Measurements from ENCODE around the gene TESPA1. TPM values are rescaled to one million over a fixed set of nuclear protein-coding genes. Genes with fewer than 3 reads are reported as not detected.

Gene TESPA1
- total RNA-seq, 1 donor from 2014 or later = not detected

DNA sequence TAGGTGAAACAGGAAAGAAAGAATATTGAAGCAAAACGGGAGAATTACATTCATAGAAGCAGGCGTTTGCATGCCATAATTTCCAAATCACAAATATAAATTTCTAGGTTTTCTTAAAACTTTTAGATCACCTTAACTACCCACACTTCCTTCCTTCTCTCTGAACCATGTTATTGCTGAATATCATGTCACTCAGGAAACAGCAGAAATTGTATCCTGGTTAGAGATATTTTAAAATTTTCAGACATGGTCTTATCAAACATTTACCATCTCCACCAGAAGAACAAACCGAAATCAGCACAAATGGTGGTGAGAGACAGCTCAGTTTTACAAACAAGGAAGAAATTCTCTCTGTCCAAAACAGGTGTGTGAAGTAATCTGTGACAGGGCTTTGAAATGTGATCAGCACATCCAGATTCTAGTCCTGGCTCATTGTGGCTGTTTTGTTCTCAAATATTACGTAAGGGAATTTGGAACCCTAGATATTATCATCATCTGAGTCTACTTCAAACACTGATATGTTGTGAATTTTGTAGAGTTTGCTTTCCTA, 16.3 kb downstream of the TESPA1 start:
- Mint-ChIP-seq H3K4me1 (peaks cover 5% of the 10 kb centered on the region), H3K9me3 (no peaks in the 10 kb centered on the region), H3K27ac (no peak overlapping the region), H3K27me3 (ENCODE audit: insufficient read depth, low read depth) (no peaks in the 10 kb centered on the region), H3K36me3 (no peaks in the 10 kb centered on the region), H3K4me3 (no peak overlapping the region)
- no peak overlapping the region for H3K9ac ChIP-seq
- no peaks in the 10 kb centered on the region for H3K9me3 ChIP-seq (ENCODE audit: low read depth)
- no peaks in the 10 kb centered on the region for H3K79me2 ChIP-seq (ENCODE audit: low read depth)
- H3K36me3 ChIP-seq = no peaks in the 10 kb centered on the region
- H3K27me3 ChIP-seq = no peaks in the 10 kb centered on the region
- H4K20me1 ChIP-seq (ENCODE audit: low read depth) = no peaks in the 10 kb centered on the region
- DNase-seq (ENCODE audit: low spot score) = no peak
- no peaks in the 10 kb centered on the region for H3F3A ChIP-seq (ENCODE audit: low read depth)
- TF ChIP-seq EZH2 (IDR thresholded peaks at IDR 0.05) (no peak), EZH2phosphoT487 (IDR thresholded peaks at IDR 0.05) (no peak)
- TF ChIP-seq, protein P1, sequence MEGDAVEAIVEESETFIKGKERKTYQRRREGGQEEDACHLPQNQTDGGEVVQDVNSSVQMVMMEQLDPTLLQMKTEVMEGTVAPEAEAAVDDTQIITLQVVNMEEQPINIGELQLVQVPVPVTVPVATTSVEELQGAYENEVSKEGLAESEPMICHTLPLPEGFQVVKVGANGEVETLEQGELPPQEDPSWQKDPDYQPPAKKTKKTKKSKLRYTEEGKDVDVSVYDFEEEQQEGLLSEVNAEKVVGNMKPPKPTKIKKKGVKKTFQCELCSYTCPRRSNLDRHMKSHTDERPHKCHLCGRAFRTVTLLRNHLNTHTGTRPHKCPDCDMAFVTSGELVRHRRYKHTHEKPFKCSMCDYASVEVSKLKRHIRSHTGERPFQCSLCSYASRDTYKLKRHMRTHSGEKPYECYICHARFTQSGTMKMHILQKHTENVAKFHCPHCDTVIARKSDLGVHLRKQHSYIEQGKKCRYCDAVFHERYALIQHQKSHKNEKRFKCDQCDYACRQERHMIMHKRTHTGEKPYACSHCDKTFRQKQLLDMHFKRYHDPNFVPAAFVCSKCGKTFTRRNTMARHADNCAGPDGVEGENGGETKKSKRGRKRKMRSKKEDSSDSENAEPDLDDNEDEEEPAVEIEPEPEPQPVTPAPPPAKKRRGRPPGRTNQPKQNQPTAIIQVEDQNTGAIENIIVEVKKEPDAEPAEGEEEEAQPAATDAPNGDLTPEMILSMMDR (IDR thresholded peaks at IDR 0.05) = no peak
- H3K4me3 ChIP-seq = no peak overlapping the region
- H2AFZ ChIP-seq (replicated peaks) = no peak overlapping the region
- no peaks in the 10 kb centered on the region for H3K4me1 ChIP-seq
- H3K27ac ChIP-seq = no peak overlapping the region
- no peak overlapping the region for H3K4me2 ChIP-seq

GRCh38 chr12:54967461-54967860, 17.1 kb downstream of the TESPA1 start:
- Mint-ChIP-seq H3K9me3 (no peaks in the 10 kb centered on the region), H3K36me3 (no peaks in the 10 kb centered on the region)

GRCh38 chr12:54961190-54961589, 23.4 kb downstream of the TESPA1 start:
- no peak overlapping the region for H3K4me3 Mint-ChIP-seq
- no peaks in the 10 kb centered on the region for H3K9me3 ChIP-seq (ENCODE audit: low read depth)
- TF ChIP-seq EZH2phosphoT487 (IDR thresholded peaks at IDR 0.05) (no peak), EZH2 (IDR thresholded peaks at IDR 0.05) (no peak)
- TF ChIP-seq, protein P1 (IDR thresholded peaks at IDR 0.05) = no peak
- no peaks in the 10 kb centered on the region for H3K27me3 ChIP-seq
- no peak overlapping the region for H3K27ac Mint-ChIP-seq
- peaks cover 10% of the 10 kb centered on the region for H3F3A ChIP-seq (ENCODE audit: low read depth)
- H3K27ac ChIP-seq = no peak overlapping the region
- H3K79me2 ChIP-seq (ENCODE audit: low read depth) = no peaks in the 10 kb centered on the region
- no peaks in the 10 kb centered on the region for H4K20me1 ChIP-seq (ENCODE audit: low read depth)
- H3K36me3 Mint-ChIP-seq = no peaks in the 10 kb centered on the region
- H3K9me3 Mint-ChIP-seq = no peaks in the 10 kb centered on the region
- no peak overlapping the region for H3K9ac ChIP-seq
- no peaks in the 10 kb centered on the region for H3K36me3 ChIP-seq
- no peak overlapping the region for H2AFZ ChIP-seq (replicated peaks)
- DNase-seq (ENCODE audit: low spot score) = no peak
- H3K4me1 Mint-ChIP-seq = peaks cover 7% of the 10 kb centered on the region
- no peak overlapping the region for H3K4me2 ChIP-seq
- H3K27me3 Mint-ChIP-seq (ENCODE audit: insufficient read depth, low read depth) = no peaks in the 10 kb centered on the region
- no peak overlapping the region for H3K4me3 ChIP-seq
- H3K4me1 ChIP-seq = peaks cover 10% of the 10 kb centered on the region

More at GRCh38 chr12:54967461-54967860, 17.1 kb downstream of the TESPA1 start:
- H3K36me3 ChIP-seq = no peaks in the 10 kb centered on the region
- Mint-ChIP-seq H3K27me3 (ENCODE audit: insufficient read depth, low read depth) (no peaks in the 10 kb centered on the region), H3K4me3 (no peak overlapping the region), H3K4me1 (peaks cover 5% of the 10 kb centered on the region), H3K27ac (no peak overlapping the region)
- no peak for DNase-seq (ENCODE audit: low spot score)
- H3K27me3 ChIP-seq = no peaks in the 10 kb centered on the region
- no peaks in the 10 kb centered on the region for H3K4me1 ChIP-seq
- H3F3A ChIP-seq (ENCODE audit: low read depth) = no peaks in the 10 kb centered on the region
- TF ChIP-seq, protein P1 (IDR thresholded peaks at IDR 0.05) = no peak
- no peak for TF ChIP-seq EZH2 (IDR thresholded peaks at IDR 0.05)
- TF ChIP-seq EZH2phosphoT487 (IDR thresholded peaks at IDR 0.05) = no peak
- H4K20me1 ChIP-seq (ENCODE audit: low read depth) = no peaks in the 10 kb centered on the region
- H3K27ac ChIP-seq = no peak overlapping the region
- H3K79me2 ChIP-seq (ENCODE audit: low read depth) = no peaks in the 10 kb centered on the region
- no peak overlapping the region for H3K4me2 ChIP-seq
- H3K9me3 ChIP-seq (ENCODE audit: low read depth) = no peaks in the 10 kb centered on the region
- H3K9ac ChIP-seq = no peak overlapping the region
- no peak overlapping the region for H2AFZ ChIP-seq (replicated peaks)
- H3K4me3 ChIP-seq = no peak overlapping the region
